ENCODE data around the gene AREL1. TPM values are rescaled to one million over a fixed set of nuclear protein-coding genes. Genes with fewer than 3 reads are reported as not detected.
A peak's percentile ranks its signal among the peaks of the same experiment; 100 is the strongest.

Gene AREL1
- total and polyA plus RNA-seq, 2 of the 8 experiments (the other 6 are each of a cell fraction or from before 2014, with no cell fraction given) = 31.4 to 49.1 TPM

DNA sequence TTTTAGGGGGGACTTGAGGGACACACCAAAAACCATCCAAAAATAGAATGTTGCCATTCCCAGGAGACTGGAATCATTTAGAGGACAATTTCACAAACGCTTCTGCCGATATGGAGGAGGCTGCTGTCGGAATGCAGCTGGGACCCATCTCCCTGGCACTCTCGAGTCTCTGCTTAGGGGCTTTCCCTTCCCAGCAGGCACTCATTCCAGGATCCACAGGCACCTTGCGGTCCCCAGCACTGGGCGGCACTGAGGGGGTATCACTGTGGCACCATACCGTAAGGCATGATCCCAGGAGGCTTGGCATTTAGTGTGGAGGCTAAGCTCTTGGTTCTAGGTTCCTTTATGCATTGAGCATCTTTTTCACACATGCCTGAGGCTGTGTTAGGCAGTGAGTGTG, 64.3 kb downstream of the AREL1 start:
- Histone ChIP-seq H2AFZ (ENCODE audit: low read length) (no peak overlapping the region), H3K79me1 (ENCODE audit: low read depth, low read length) (no peaks in the 10 kb centered on the region), H3K4me2 (ENCODE audit: insufficient read depth in 1 of 2, low read depth in 2 of 2, low read length in 2 of 2) (no peak overlapping the region), H2BK15ac (ENCODE audit: low read length) (no peak overlapping the region), H2BK12ac (ENCODE audit: low read depth, low read length) (no peak overlapping the region), H3K14ac (ENCODE audit: insufficient read length) (no peak overlapping the region), H3K56ac (replicated peaks; ENCODE audit: insufficient read length, low read depth, low read length) (no peak overlapping the region), H2AK5ac (ENCODE audit: low read depth, low read length) (no peak overlapping the region), H3K36me3 (ENCODE audit: control insufficient read depth in 2 of 4, insufficient read depth in 4 of 4, low read length in 3 of 4) (no peaks in the 10 kb centered on the region), H3K4me3 (ENCODE audit: extremely low read depth in 1 of 4, insufficient read depth in 2 of 4, low read depth in 3 of 4, low read length in 4 of 4) (no peak overlapping the region), H3K9ac (replicated peaks in 1 of 4; ENCODE audit: extremely low read depth in 1 of 4, low read depth in 3 of 4, low read length in 3 of 4) (no peak overlapping the region), H3K18ac (ENCODE audit: extremely low read depth, low read length) (no peak overlapping the region), H3K27me3 (replicated peaks in 1 of 4; ENCODE audit: control insufficient read depth in 3 of 4, extremely low read depth in 1 of 4, insufficient read depth in 3 of 4, low read length in 3 of 4) (no peaks in the 10 kb centered on the region), H3K23me2 (ENCODE audit: low read depth, low read length) (no peaks in the 10 kb centered on the region; the same call in 1 of the 2 replicates), H4K5ac (ENCODE audit: insufficient read length, low read depth, low read length) (no peak overlapping the region), H2BK5ac (ENCODE audit: low read depth, low read length) (no peak overlapping the region), H4K20me1 (replicated peaks in 1 of 2; ENCODE audit: control insufficient read depth in 1 of 2, insufficient read depth in 2 of 2, low read length in 2 of 2) (no peaks in the 10 kb centered on the region), H2BK20ac (ENCODE audit: low read length) (no peak overlapping the region), H3K79me2 (ENCODE audit: control insufficient read depth in 1 of 2, insufficient read depth in 2 of 2, low read length in 2 of 2) (no peaks in the 10 kb centered on the region), H3K27ac (ENCODE audit: low read depth, low read length) (no peak overlapping the region), H3K4ac (replicated peaks; ENCODE audit: insufficient read length, low read depth, low read length) (no peak overlapping the region), H2BK120ac (replicated peaks; ENCODE audit: low read depth, low read length) (no peak overlapping the region), H4K91ac (replicated peaks; ENCODE audit: insufficient read length, low read length) (peak overlapping the region; percentile 25), H3K9me3 (ENCODE audit: insufficient read depth in 2 of 2, low read depth in 1 of 2, low read length in 1 of 2) (no peaks in the 10 kb centered on the region), H3K23ac (ENCODE audit: insufficient read length) (no peak overlapping the region), H4K8ac (ENCODE audit: extremely low read depth, insufficient read depth, low read length) (no peak overlapping the region), H3K4me1 (replicated peaks in 1 of 4; ENCODE audit: control insufficient read depth in 3 of 4, insufficient read depth in 4 of 4, low read length in 3 of 4) (peaks cover 0 to 11% (median 4%) of the 10 kb centered on the region in 4 experiments; a peak in 5 of 7 replicates)
- DNase-seq (ENCODE audit: low read depth in 1 of 2, low spot score in 2 of 2) (no peak), FAIRE-seq (no peak)
- 85% methylated on average over 7 of the region's 7 CpGs; no CpG with 5 or more reads in 1 of the 2 experiments for WGBS, 2 experiments (ENCODE audit: extremely low coverage in 1 of 2, insufficient coverage in 1 of 2, insufficient read length in 1 of 2, insufficient replicate concordance in 2 of 2, low coverage in 1 of 2, low lambda C conversion rate in 2 of 2, missing lambda C conversion rate in 1 of 2)
- TF ChIP-seq BRCA1 (IDR thresholded peaks at IDR 0.05; ENCODE audit: low read depth, low read length) (no peak), TEAD4 (IDR thresholded peaks at IDR 0.05; ENCODE audit: low read depth, low read length) (peak; percentile 43; the same call in 1 of the 2 replicates)
- CTCF ChIA-PET (ENCODE audit: partially characterized antibody) = interaction anchor here (1.0 to 8.7 kb wide), 6 partner anchors 8 to 257 kb away, joined by 3 to 87 read pairs (median 5); partner anchors contain the start of gene LTBP2
- POLR2A ChIA-PET (ENCODE audit: partially characterized antibody) = interaction anchor here (1.9 to 5.5 kb wide), 2 partner anchors 11 to 18 kb away, joined by 5 to 26 read pairs; no protein-coding TSS in a partner anchor
